DOHH2 (cell line): ENCODE results near the gene FOXRED2.

Experiments used
- H3F3A ChIP-seq: fragments of 200-600 bp; sonication (generic), shearing (Covaris generic); 2 replicates; pipeline ENCODE4 v1.6.0; 2016; ENCODE audit warnings: antibody characterized with exemption, mild to moderate bottlenecking; ENCODE audit not compliant: control insufficient read depth, insufficient read depth
- H3K27ac ChIP-seq: fragments of 200-600 bp; sonication (generic); 2 replicates; pipeline ENCODE4 v1.5.1; 2014; ENCODE audit warnings: low read depth, mild to moderate bottlenecking, low read length, moderate library complexity
- H3K27me3 ChIP-seq: fragments of 200-600 bp; sonication (generic); 2 replicates; pipeline ENCODE4 v1.6.1; 2014; ENCODE audit warnings: mild to moderate bottlenecking, low read length, mixed read lengths; ENCODE audit not compliant: control insufficient read depth
- H3K36me3 ChIP-seq: fragments of 200-600 bp; sonication (generic); 2 replicates; pipeline ENCODE4 v1.6.1; 2014; ENCODE audit warnings: mild to moderate bottlenecking, low read length, moderate library complexity, mixed read lengths; ENCODE audit not compliant: control insufficient read depth
- H3K4me1 ChIP-seq: fragments of 200-600 bp; sonication (generic); 2 replicates; pipeline ENCODE4 v1.6.1; 2014; ENCODE audit warnings: mild to moderate bottlenecking, low read length, mixed read lengths; ENCODE audit not compliant: control insufficient read depth
- H3K4me2 ChIP-seq: fragments of 200-600 bp; sonication (generic); 2 replicates; pipeline ENCODE4 v1.6.0; 2014; ENCODE audit warnings: mild to moderate bottlenecking, low read length, moderate library complexity
- H3K4me3 ChIP-seq: fragments of 200-600 bp; sonication (generic); 2 replicates; pipeline ENCODE4 v1.5.1; 2014; ENCODE audit warnings: mild to moderate bottlenecking, low read length, mixed read lengths
- H3K79me2 ChIP-seq: fragments of 200-600 bp; sonication (generic); 2 replicates; pipeline ENCODE4 v1.6.1; 2014; ENCODE audit warnings: mild to moderate bottlenecking, low read length, mixed read lengths; ENCODE audit not compliant: control insufficient read depth
- H3K9me2 ChIP-seq: fragments of 200-600 bp; sonication (generic); replicated peaks from 2 replicates; pipeline ENCODE4 v1.6.1; 2014; ENCODE audit warnings: mild to moderate bottlenecking, low read length, mixed read lengths; ENCODE audit not compliant: control insufficient read depth
- H3K9me3 ChIP-seq: fragments of 200-600 bp; sonication (generic); 2 replicates; pipeline ENCODE4 v1.6.1; 2014; ENCODE audit warnings: antibody characterized with exemption, low read length, mixed read lengths; ENCODE audit not compliant: control insufficient read depth, insufficient read depth
- H4K20me1 ChIP-seq: fragments of 200-600 bp; sonication (generic); 2 replicates; pipeline ENCODE4 v1.6.0; 2014; ENCODE audit warnings: low read depth, mild to moderate bottlenecking, antibody characterized with exemption, low read length, moderate library complexity; ENCODE audit not compliant: control insufficient read depth, insufficient read depth
- CTCF ChIP-seq: fragments of 200-600 bp; sonication (generic); IDR thresholded peaks from one replicate; pipeline ENCODE4 v1.5.1; 2014; ENCODE audit warnings: antibody characterized with exemption, mild to moderate bottlenecking, low read depth, low read length; ENCODE audit not compliant: poor library complexity, severe bottlenecking
- EZH2phosphoT487 ChIP-seq: fragments of 200-600 bp; sonication (generic); IDR thresholded peaks from 2 replicates; pipeline ENCODE4 v1.6.1; 2017; ENCODE audit warnings: borderline replicate concordance, mild to moderate bottlenecking, antibody characterized with exemption, low read length, moderate library complexity, mixed read lengths

The FOXRED2 gene

GRCh38 chr22:36467042-36467810 is 39.6 kb downstream of the FOXRED2 start:
- H3K36me3 ChIP-seq, result peaks cover 34% of the 10 kb centered on the region
- no peaks in the 10 kb centered on the region for H3K79me2 ChIP-seq
- H3K4me3 ChIP-seq, result no peak overlapping the region
- H3K27ac ChIP-seq, result no peak overlapping the region
- H3K4me2 ChIP-seq, result no peak overlapping the region
- no peaks in the 10 kb centered on the region for H3K4me1 ChIP-seq
- no peaks in the 10 kb centered on the region for H3K9me2 ChIP-seq
- H3F3A ChIP-seq, result no peaks in the 10 kb centered on the region
- no peaks in the 10 kb centered on the region for H3K27me3 ChIP-seq
- H4K20me1 ChIP-seq, result no peaks in the 10 kb centered on the region
- H3K9me3 ChIP-seq, result no peaks in the 10 kb centered on the region
- TF ChIP-seq EZH2phosphoT487 (no peak), CTCF (no peak)

GRCh38 chr22:36466258-36466657 is 40.6 kb downstream of the FOXRED2 start:
- no peaks in the 10 kb centered on the region for H3K27me3 ChIP-seq
- H3K4me3 ChIP-seq, result no peak overlapping the region
- no peaks in the 10 kb centered on the region for H3K9me3 ChIP-seq
- no peaks in the 10 kb centered on the region for H4K20me1 ChIP-seq
- H3K4me1 ChIP-seq, result no peaks in the 10 kb centered on the region
- no peaks in the 10 kb centered on the region for H3K79me2 ChIP-seq
- no peak for TF ChIP-seq EZH2phosphoT487
- no peak for TF ChIP-seq CTCF
- no peak overlapping the region for H3K27ac ChIP-seq
- H3K36me3 ChIP-seq, result peaks cover 28% of the 10 kb centered on the region
- H3K4me2 ChIP-seq, result no peak overlapping the region
- H3K9me2 ChIP-seq, result no peaks in the 10 kb centered on the region
- H3F3A ChIP-seq, result no peaks in the 10 kb centered on the region

- no peak for TF ChIP-seq CTCF
- TF ChIP-seq EZH2phosphoT487, result no peak
- H3K36me3 ChIP-seq, result peaks cover 22% of the 10 kb centered on the region
- no peak overlapping the region for H3K4me2 ChIP-seq
- no peaks in the 10 kb centered on the region for H3F3A ChIP-seq
- no peaks in the 10 kb centered on the region for H4K20me1 ChIP-seq
- no peaks in the 10 kb centered on the region for H3K9me2 ChIP-seq
- no peak overlapping the region for H3K27ac ChIP-seq
- H3K79me2 ChIP-seq, result no peaks in the 10 kb centered on the region
- no peaks in the 10 kb centered on the region for H3K4me1 ChIP-seq
- H3K4me3 ChIP-seq, result no peak overlapping the region
- H3K27me3 ChIP-seq, result no peaks in the 10 kb centered on the region
- no peaks in the 10 kb centered on the region for H3K9me3 ChIP-seq
Observed at GRCh38 chr22:36465232-36466021, 41.4 kb downstream of the FOXRED2 start.
